GM12892 (cell line): ENCODE results near the gene DGKE. TPM values are rescaled to one million over a fixed set of nuclear protein-coding genes. Genes with fewer than 3 reads are reported as not detected.

Experiments used
- DNase-seq: peaks from one replicate; pipeline ENCODE4 v3.0.0; 2011; ENCODE audit not compliant: insufficient read length
- FAIRE-seq: peaks from 2 replicates; lab custom pipeline; 2011; peaks lifted over from hg19 to GRCh38; lab: Jason Lieb, UNC
- POLR2A ChIP-seq: IDR thresholded peaks from 2 replicates; pipeline ENCODE4 v1.6.1; 2011; ENCODE audit warnings: low read depth, low read length, control low read depth
- POLR2AphosphoS5 ChIP-seq: IDR thresholded peaks from 2 replicates; pipeline ENCODE4 v1.6.1; 2011; ENCODE audit warnings: low read depth, low read length, control low read depth
- TAF1 ChIP-seq: IDR thresholded peaks from 2 replicates; pipeline ENCODE4 v1.6.1; 2011; ENCODE audit warnings: low read depth, mild to moderate bottlenecking, control low read depth, low read length, borderline replicate concordance
- polyA plus RNA-seq: library from polyadenylated mRNA; unstranded; fragments of >200 nt; gene quantifications from one replicate; pipeline ENCODE4 v1.2.1, GENCODE V29; 2012; ENCODE audit warnings: missing spikeins, inconsistent platforms; ENCODE audit not compliant: missing spikeins

The DGKE gene
- polyA plus RNA-seq = 5.4 TPM

DNA sequence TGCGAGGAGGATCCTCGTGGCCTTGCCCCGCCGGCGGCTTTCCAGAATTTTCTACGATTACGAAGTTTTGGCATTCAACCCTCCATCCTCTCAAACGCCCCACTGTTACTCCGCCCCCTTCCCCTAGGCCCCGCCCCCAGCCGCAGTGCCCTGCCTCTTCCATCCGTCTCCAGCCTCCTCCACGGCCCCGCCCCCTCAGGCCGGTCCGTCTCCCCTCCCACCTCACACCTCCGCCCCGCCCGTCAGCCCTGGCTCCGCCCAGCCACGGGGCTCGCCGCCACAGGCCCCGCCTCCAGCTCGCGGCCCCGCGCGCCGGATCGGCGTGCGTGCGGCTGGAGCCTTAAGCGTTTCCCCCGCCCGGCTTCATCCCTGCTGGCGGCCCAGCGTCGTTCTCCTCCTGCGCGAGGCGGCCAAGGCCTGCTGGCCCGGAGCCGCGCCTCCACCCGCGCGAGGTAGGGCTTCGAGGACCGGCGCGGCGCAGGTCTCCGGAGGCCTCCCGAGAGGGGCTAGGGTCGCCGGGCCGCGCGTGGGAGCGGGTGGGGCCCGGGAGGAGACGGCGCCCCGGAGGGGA is at the start of gene DGKE, which contains the start of gene C17orf67:
Gene DGKE, plus strand, starts transcription at position 343 of the 571 bp plus-strand sequence. CDS start 645 bp downstream, outside the sequence.
Gene C17orf67, minus strand, starts transcription at position 112 of the 571 bp plus-strand sequence. CDS start 18,110 bp downstream, outside the sequence.
- DNase-seq = peak; percentile 81
- peak; percentile 93 for FAIRE-seq
- no peak; the same call in 1 of the 2 replicates for TF ChIP-seq POLR2AphosphoS5
- 0 out of 2 replicates have a peak, but pooled peaks have one; percentile 19 for TF ChIP-seq TAF1
- peak; percentile 75; the same call in 1 of the 2 replicates for TF ChIP-seq POLR2A

DNA sequence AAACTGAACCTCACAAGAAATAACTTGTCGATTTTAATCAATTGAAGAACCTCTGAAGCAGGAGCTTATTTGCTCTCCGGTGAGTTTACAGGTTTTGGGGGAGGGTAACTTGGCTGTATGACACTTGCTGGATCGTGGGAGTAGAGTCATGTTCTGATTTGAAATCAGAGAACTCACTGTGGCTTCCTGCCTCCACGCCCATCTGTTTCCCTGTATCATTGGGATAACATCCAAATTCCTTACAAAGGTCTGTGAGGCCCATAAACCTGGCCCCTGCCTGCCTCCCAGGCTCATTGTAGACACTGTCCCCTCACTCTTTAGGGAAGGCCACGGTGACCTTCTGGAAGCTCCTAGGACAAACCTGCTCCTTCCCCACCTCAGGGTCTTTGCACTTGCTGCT is 48.5 kb upstream of the DGKE start:
- DNase-seq (no peak), FAIRE-seq (no peak)
- TF ChIP-seq POLR2A (no peak), TAF1 (no peak), POLR2AphosphoS5 (no peak)

GRCh38 chr17:56785997-56786680 is 47.8 kb upstream of the DGKE start:
- FAIRE-seq (no peak), DNase-seq (no peak)
- TF ChIP-seq POLR2AphosphoS5 = no peak
- TF ChIP-seq TAF1 = no peak
- TF ChIP-seq POLR2A = no peak

DNA sequence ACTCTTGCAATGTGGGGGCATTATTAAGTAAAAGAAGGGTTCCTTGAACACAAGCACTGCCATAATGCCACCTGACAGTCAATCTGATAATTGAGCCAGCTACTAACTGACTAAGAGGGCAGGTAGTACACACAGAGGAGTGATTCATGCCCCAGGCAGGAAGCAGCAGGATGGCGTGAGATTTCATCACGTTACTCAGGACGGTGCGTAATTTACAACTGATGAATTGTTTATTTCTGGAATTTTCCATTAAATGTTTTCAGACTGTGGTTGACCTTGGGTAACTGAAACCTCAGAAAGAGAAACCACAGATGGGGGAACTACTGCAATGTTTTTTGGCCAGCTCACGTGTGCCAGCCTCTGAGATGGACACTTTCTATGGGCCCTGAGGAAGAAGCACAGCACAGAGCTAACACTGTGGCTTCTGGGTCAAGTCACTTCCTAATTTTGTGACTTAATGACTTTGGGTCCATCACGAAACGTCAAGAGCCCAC is 46.9 kb upstream of the DGKE start:
- FAIRE-seq = peak; percentile 21
- no peak for DNase-seq
- TF ChIP-seq POLR2AphosphoS5 = no peak
- no peak for TF ChIP-seq TAF1
- no peak for TF ChIP-seq POLR2A

- FAIRE-seq (no peak), DNase-seq (no peak)
- TF ChIP-seq POLR2A (no peak), POLR2AphosphoS5 (no peak), TAF1 (no peak)
Observed at GRCh38 chr17:56792267-56792666, 41.7 kb upstream of the DGKE start.

- FAIRE-seq (no peak), DNase-seq (no peak)
- TF ChIP-seq TAF1 (no peak), POLR2A (no peak), POLR2AphosphoS5 (no peak)
Observed at GRCh38 chr17:56793531-56793930, 40.4 kb upstream of the DGKE start.

GRCh38 chr17:56793957-56794356 is 40.0 kb upstream of the DGKE start:
- DNase-seq (no peak), FAIRE-seq (no peak)
- TF ChIP-seq POLR2AphosphoS5 (no peak), POLR2A (no peak), TAF1 (no peak)

DNA sequence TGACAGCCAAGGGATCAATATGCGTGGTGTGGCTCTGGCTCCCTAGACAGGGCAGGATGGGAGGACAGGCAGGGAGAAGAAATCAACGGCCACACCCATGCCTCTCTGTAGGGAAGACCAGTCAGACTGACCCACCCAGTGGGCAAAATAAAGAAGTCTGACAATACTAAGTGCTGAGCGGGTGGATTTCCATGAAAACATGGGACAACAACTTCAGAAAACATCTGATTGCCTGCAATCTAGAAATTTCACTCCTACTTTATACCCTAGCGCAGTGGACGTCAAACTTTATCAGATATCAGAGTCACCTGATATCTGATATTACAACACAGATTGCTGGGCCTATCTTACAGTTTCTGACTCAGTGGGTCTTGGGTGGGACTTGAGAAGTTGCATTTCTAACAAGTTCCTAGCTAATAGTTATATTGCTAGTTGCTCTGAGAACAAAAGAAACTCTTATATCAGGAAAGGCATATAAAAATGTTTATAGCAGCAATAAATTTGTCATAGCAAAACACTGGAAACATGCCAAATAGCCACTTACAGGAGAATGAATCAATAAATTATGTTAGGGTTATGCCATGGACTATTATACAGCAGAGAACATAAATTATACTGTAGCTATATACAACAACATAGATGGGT is 38.6 kb upstream of the DGKE start:
- no peak for DNase-seq
- TF ChIP-seq POLR2A (no peak), POLR2AphosphoS5 (no peak), TAF1 (no peak)
- no peak for FAIRE-seq

DNA sequence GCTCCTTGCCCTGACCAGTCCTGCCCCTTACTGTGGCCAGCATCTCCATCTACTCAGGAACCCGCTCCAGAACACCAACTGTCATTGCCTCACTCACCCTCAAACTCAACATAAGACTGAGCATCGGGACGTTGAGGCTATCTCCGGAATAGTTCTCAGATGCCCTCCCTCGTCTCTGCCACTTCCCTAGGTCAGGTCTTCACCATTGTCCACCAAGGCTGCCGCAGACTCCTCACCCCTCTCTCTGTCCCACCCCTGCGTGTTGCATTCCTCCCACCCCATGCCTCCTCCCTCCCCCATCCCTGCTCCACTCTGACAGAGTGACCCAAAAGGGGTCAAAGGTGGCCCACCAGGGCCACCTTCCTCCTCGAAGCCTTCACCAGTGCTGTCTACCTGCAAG is 37.4 kb upstream of the DGKE start:
- no peak for TF ChIP-seq POLR2AphosphoS5
- TF ChIP-seq TAF1 = no peak
- no peak for TF ChIP-seq POLR2A
- no peak for DNase-seq
- no peak for FAIRE-seq

DNA sequence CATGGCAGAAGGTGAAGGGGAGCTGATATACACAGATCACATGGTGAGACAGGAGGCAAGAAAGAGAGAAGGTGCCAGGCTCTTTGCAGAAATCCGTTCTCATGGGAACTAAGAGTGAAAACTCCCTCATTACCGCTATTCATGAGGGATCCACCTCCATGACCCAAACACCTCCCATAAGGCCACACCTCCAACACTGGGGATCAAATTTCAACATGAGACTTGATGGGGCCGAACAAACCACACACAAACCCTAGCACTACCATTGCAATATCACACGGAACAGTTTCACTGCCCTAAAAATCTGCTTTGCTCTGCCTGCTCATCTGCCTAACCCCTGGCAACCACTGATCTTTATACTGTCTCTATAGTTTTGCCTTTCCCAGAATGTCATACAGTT is 35.0 kb upstream of the DGKE start:
- FAIRE-seq = no peak
- TF ChIP-seq POLR2AphosphoS5 (no peak), TAF1 (no peak)

GRCh38 chr17:56801459-56802178 is 32.3 kb upstream of the DGKE start:
- no peak for TF ChIP-seq TAF1
- TF ChIP-seq POLR2AphosphoS5 = no peak
- TF ChIP-seq POLR2A = no peak
- DNase-seq (no peak), FAIRE-seq (no peak)

More for the DNA sequence above, 35.0 kb upstream of the DGKE start:
- DNase-seq = no peak
